SK-N-SH (cell line): ENCODE data around the gene LRP10. TPM values are rescaled to one million over a fixed set of nuclear protein-coding genes. Genes with fewer than 3 reads are reported as not detected.

Experiments used
- CTCF ChIA-PET: fragments of 300-600, 350-600 bp; formaldehyde crosslinking; extraction: SDS; loops from one replicate; lab custom pipeline; 2021; lab: Yijun Ruan, JAX
- POLR2A ChIA-PET: fragments of 350-600 bp; sonication (Branson Sonifier 250); formaldehyde crosslinking; extraction: SDS; loops from one replicate; lab custom pipeline; 2020; ENCODE audit warnings: antibody characterized with exemption, inconsistent platforms; lab: Yijun Ruan, JAX
- DNase-seq: peaks from one replicate; pipeline ENCODE4 v3.0.0; 2012
- H2AFZ ChIP-seq: fragments of 200-600 bp; sonication (generic); 2 replicates; pipeline ENCODE4 v1.8.1; 2016; ENCODE audit warnings: antibody characterized with exemption, mild to moderate bottlenecking, low read depth
- H3F3A ChIP-seq: fragments of 200-600 bp; sonication (generic); replicated peaks from 2 replicates; pipeline ENCODE3; 2016; ENCODE audit warnings: antibody characterized with exemption, mild to moderate bottlenecking; ENCODE audit not compliant: insufficient read depth
- H3K27ac ChIP-seq, 2 experiments: fragments of 200-500 bp in 1 of 2; fragments of 200-600 bp in 1 of 2; sonication (Bioruptor generic) in 1 of 2; sonication (generic), shearing (Covaris generic) in 1 of 2; 2 replicates each; pipeline versions ENCODE4 v1.5.1 to v1.6.1; 2014 to 2016; ENCODE audit warnings: low read depth in 2 of 2, inconsistent platforms in 1 of 2, low read length in 1 of 2, mild to moderate bottlenecking in 1 of 2, mixed read lengths in 1 of 2
- H3K27me3 ChIP-seq: fragments of 200-600 bp; sonication (generic), shearing (Covaris generic); 2 replicates; pipeline ENCODE4 v1.6.1; 2016; ENCODE audit warnings: mixed run types; ENCODE audit not compliant: insufficient read depth
- H3K36me3 ChIP-seq, 2 experiments: fragments of 200-500 bp in 1 of 2; fragments of 200-600 bp in 1 of 2; sonication (Bioruptor generic) in 1 of 2; sonication (generic) in 1 of 2; replicated peaks in 1 of 2; 2 replicates each; pipeline versions ENCODE3 to v1.5.1; 2014 to 2016; ENCODE audit warnings: low read length in 1 of 2, mild to moderate bottlenecking in 1 of 2; ENCODE audit not compliant: insufficient read depth in 2 of 2, control insufficient read depth in 1 of 2
- H3K4me1 ChIP-seq, 2 experiments: fragments of 200-500 bp in 1 of 2; fragments of 200-600 bp in 1 of 2; sonication (Bioruptor generic) in 1 of 2; sonication (generic), shearing (Covaris generic) in 1 of 2; 2 replicates each; pipeline versions ENCODE4 v1.5.1 to v1.6.1; 2014 to 2016; ENCODE audit warnings: low read depth in 1 of 2, low read length in 1 of 2, mixed run types in 1 of 2; ENCODE audit not compliant: insufficient read depth in 2 of 2, control insufficient read depth in 1 of 2
- H3K4me2 ChIP-seq: fragments of 200-600 bp; sonication (generic), shearing (Covaris generic); 2 replicates; pipeline ENCODE4 v1.6.1; 2017; ENCODE audit warnings: mixed run types
- H3K4me3 ChIP-seq, 2 experiments: fragments of 200-500 bp in 1 of 2; fragments of 200-600 bp in 1 of 2; sonication (Bioruptor generic) in 1 of 2; sonication (generic), shearing (Covaris generic) in 1 of 2; 2 replicates each; pipeline versions ENCODE4 v1.5.1 to v1.8.1; 2014 to 2016; ENCODE audit warnings: low read depth in 2 of 2, inconsistent platforms in 1 of 2, low read length in 1 of 2, mild to moderate bottlenecking in 1 of 2, mixed read lengths in 1 of 2, moderate library complexity in 1 of 2
- H3K79me2 ChIP-seq: fragments of 200-600 bp; sonication (generic); 2 replicates; pipeline ENCODE4 v1.8.1; 2017; ENCODE audit warnings: mild to moderate bottlenecking; ENCODE audit not compliant: insufficient read depth
- H3K9ac ChIP-seq: fragments of 200-600 bp; sonication (generic); 2 replicates; pipeline ENCODE4 v1.6.1; 2017; ENCODE audit warnings: mixed run types
- H3K9me2 ChIP-seq: fragments of 200-600 bp; sonication (generic); 2 replicates; pipeline ENCODE4 v1.6.1; 2017; ENCODE audit warnings: mixed run types
- H3K9me3 ChIP-seq: fragments of 200-600 bp; sonication (generic); 2 replicates; pipeline ENCODE4 v1.6.1; 2017; ENCODE audit warnings: mixed run types, mild to moderate bottlenecking, moderate library complexity
- H4K20me1 ChIP-seq: fragments of 200-600 bp; sonication (generic); 2 replicates; pipeline ENCODE4 v1.6.1; 2017; ENCODE audit warnings: mild to moderate bottlenecking, mixed run types; ENCODE audit not compliant: insufficient read depth
- CHD2 ChIP-seq: fragments of 150-350 bp; IDR thresholded peaks from 2 replicates; pipeline ENCODE4 v1.6.1; 2018; ENCODE audit warnings: low read length; ENCODE audit not compliant: partially characterized antibody
- ELF1 ChIP-seq: IDR thresholded peaks from 2 replicates; pipeline ENCODE4 v1.4.0; 2012
- FOSL2 ChIP-seq: IDR thresholded peaks from 2 replicates; pipeline ENCODE4 v1.4.0; 2012; ENCODE audit warnings: low read depth, mild to moderate bottlenecking, moderate library complexity, borderline replicate concordance
- FOXJ3 ChIP-seq: sonication (generic); formaldehyde crosslinking; IDR thresholded peaks from 2 replicates; pipeline ENCODE4 v1.5.1; 2020; ENCODE audit warnings: mild to moderate bottlenecking, missing genetic modification reagents
- GABPA ChIP-seq: IDR thresholded peaks from 2 replicates; pipeline ENCODE4 v1.4.0; 2012; ENCODE audit warnings: low read depth, mild to moderate bottlenecking
- MEF2A ChIP-seq: IDR thresholded peaks from 2 replicates; pipeline ENCODE4 v1.4.0; 2012; ENCODE audit warnings: low read depth, borderline replicate concordance
- NFIC ChIP-seq: IDR thresholded peaks from 2 replicates; pipeline ENCODE4 v1.4.0; 2012; ENCODE audit warnings: borderline replicate concordance
- POLR2AphosphoS5 ChIP-seq: IDR thresholded peaks from 2 replicates; pipeline ENCODE4 v1.6.1; 2012; ENCODE audit warnings: low read depth, low read length
- RCOR1 ChIP-seq: fragments of 150-350 bp; IDR thresholded peaks from 2 replicates; pipeline ENCODE4 v1.6.1; 2017; ENCODE audit warnings: antibody characterized with exemption, low read length
- SIN3A ChIP-seq: IDR thresholded peaks from 2 replicates; pipeline ENCODE4 v1.6.1; 2012; ENCODE audit warnings: low read depth, mild to moderate bottlenecking, low read length, moderate library complexity, borderline replicate concordance
- SMC3 ChIP-seq: IDR thresholded peaks from 2 replicates; pipeline ENCODE4 v1.6.1; 2012; ENCODE audit warnings: low read depth, low read length, improper control_type of control experiment
- WGBS: methylation state at CpG from one replicate; pipeline ENCODE4 v1.1.6; 2017; ENCODE audit warnings: low lambda C conversion rate; 5-methylcytosine and 5-hydroxymethylcytosine counted together
- polyA plus RNA-seq, 3 experiments: library from polyadenylated mRNA; depleted of rRNA; stranded (reverse); fragments of >200 nt; gene quantifications; 2 replicates each; pipeline ENCODE4 v1.2.3, GENCODE V29; 2012
- TF ChIP-seq, protein P1 (sequence below): IDR thresholded peaks from 2 replicates; pipeline ENCODE4 v1.4.0; 2012; ENCODE audit warnings: low read depth
- TF ChIP-seq, protein P2 (sequence below): fragments of 150-350 bp; IDR thresholded peaks from 2 replicates; pipeline ENCODE4 v1.6.1; 2016; ENCODE audit warnings: mild to moderate bottlenecking, low read depth, low read length
- TF ChIP-seq, protein P3 (sequence below): IDR thresholded peaks from 2 replicates; pipeline ENCODE4 v1.4.0; 2012; ENCODE audit warnings: low read depth, borderline replicate concordance

The LRP10 gene
- polyA plus RNA-seq, 1 of the 3 experiments (the other 2 are of a cell fraction): 117 TPM

GRCh38 chr14:22829661-22830442 lies 41.7 kb upstream of the LRP10 start, which contains the start of gene MRPL52 (continued):
- TF ChIP-seq, protein P1, sequence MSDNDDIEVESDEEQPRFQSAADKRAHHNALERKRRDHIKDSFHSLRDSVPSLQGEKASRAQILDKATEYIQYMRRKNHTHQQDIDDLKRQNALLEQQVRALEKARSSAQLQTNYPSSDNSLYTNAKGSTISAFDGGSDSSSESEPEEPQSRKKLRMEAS: peak; percentile 76
- TF ChIP-seq CHD2 (peak; percentile 98), FOSL2 (no peak), NFIC (no peak), ELF1 (peak; percentile 93), FOXJ3 (CRISPR knock-in tag) (no peak), POLR2AphosphoS5 (peak; percentile 88), GABPA (peak; percentile 85)

DNA sequence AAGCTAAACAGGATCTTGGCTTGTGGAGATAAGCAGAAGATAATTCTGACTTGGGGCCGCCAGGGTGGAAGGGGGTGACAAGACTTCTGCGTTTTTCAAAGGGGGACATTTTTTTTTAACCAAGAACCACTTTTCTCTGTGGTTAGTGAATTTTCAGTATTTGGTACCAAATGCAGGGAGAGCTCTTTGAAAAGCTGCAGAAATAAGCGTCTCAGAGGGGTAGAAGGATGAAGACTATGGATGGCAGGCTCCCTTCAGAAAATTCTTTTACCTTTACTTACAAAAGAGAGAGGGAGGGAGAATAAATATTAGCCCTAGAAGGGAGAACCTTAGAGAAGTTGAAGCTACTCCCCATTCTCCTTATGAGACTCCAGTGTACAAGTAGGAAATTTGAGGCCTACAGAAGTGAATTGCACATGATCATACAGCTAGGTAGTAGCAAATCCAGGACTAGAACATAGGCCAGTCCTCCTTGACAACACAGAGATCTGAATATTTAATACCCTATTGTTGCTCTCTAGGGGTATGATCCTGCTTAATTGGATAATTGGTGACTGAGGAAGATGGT lies 41.0 kb upstream of the LRP10 start:
- peak overlapping the region; percentile 84 for H3K9ac ChIP-seq
- H3K4me1 ChIP-seq: no peaks in the 10 kb centered on the region; a peak in 1 of 4 replicates
- H2AFZ ChIP-seq: no peak overlapping the region
- no peaks in the 10 kb centered on the region for H3K27me3 ChIP-seq
- H3K4me3 ChIP-seq: peak overlapping the region; percentile 75 to 87
- 16% methylated on average over 3 of the region's 3 CpGs for whole genome bisulfite sequencing
- peaks cover 19 to 24% of the 10 kb centered on the region in 2 experiments for H3K36me3 ChIP-seq
- H3K4me2 ChIP-seq: peak overlapping the region; percentile 83
- TF ChIP-seq CHD2: no peak
- TF ChIP-seq FOXJ3 (CRISPR knock-in tag): no peak
- TF ChIP-seq, protein P2, sequence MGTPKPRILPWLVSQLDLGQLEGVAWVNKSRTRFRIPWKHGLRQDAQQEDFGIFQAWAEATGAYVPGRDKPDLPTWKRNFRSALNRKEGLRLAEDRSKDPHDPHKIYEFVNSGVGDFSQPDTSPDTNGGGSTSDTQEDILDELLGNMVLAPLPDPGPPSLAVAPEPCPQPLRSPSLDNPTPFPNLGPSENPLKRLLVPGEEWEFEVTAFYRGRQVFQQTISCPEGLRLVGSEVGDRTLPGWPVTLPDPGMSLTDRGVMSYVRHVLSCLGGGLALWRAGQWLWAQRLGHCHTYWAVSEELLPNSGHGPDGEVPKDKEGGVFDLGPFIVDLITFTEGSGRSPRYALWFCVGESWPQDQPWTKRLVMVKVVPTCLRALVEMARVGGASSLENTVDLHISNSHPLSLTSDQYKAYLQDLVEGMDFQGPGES: no peak
- TF ChIP-seq SMC3: no peak
- TF ChIP-seq RCOR1: no peak
- TF ChIP-seq, all 33 proteins: peak for 0
- H3K79me2 ChIP-seq: peaks cover 23% of the 10 kb centered on the region
- no peaks in the 10 kb centered on the region for H3K9me3 ChIP-seq
- H3F3A ChIP-seq: peaks cover 11% of the 10 kb centered on the region
- no peak for DNase-seq
- ChIA-PET POLR2A (interaction anchor here (0.7 to 1.6 kb wide), 4 partner anchors 9 to 496 kb away, joined by 3 to 16 read pairs (median 4); no protein-coding TSS in a partner anchor), CTCF (interaction anchor here (0.6 to 6.4 kb wide), 11 partner anchors 10 to 260 kb away, joined by 3 to 45 read pairs (median 3); no protein-coding TSS in a partner anchor)
- no peaks in the 10 kb centered on the region for H4K20me1 ChIP-seq
- no peaks in the 10 kb centered on the region for H3K9me2 ChIP-seq
- peak overlapping the region in 1 of 2 experiments; percentile 32; a peak in 1 of 4 replicates for H3K27ac ChIP-seq

GRCh38 chr14:22835505-22835904 lies 36.0 kb upstream of the LRP10 start:
- H3K27me3 ChIP-seq: no peaks in the 10 kb centered on the region
- peak overlapping the region; percentile 76; the same call in 1 of the 2 replicates for H3K4me2 ChIP-seq
- H4K20me1 ChIP-seq: no peaks in the 10 kb centered on the region
- POLR2A ChIA-PET: interaction anchor here (1.1 to 1.6 kb wide), 3 partner anchors 9 to 13 kb away, joined by 3 to 6 read pairs (median 3); no protein-coding TSS in a partner anchor
- H3F3A ChIP-seq: peaks cover 12% of the 10 kb centered on the region
- H3K9me2 ChIP-seq: no peaks in the 10 kb centered on the region
- 88% methylated on average over 3 of the region's 3 CpGs for WGBS
- H3K36me3 ChIP-seq: peaks cover 19 to 24% of the 10 kb centered on the region in 2 experiments
- TF ChIP-seq SMC3 (no peak), MEF2A (no peak), SIN3A (no peak), GABPA (no peak), FOXJ3 (CRISPR knock-in tag) (no peak)
- TF ChIP-seq, protein P3, sequence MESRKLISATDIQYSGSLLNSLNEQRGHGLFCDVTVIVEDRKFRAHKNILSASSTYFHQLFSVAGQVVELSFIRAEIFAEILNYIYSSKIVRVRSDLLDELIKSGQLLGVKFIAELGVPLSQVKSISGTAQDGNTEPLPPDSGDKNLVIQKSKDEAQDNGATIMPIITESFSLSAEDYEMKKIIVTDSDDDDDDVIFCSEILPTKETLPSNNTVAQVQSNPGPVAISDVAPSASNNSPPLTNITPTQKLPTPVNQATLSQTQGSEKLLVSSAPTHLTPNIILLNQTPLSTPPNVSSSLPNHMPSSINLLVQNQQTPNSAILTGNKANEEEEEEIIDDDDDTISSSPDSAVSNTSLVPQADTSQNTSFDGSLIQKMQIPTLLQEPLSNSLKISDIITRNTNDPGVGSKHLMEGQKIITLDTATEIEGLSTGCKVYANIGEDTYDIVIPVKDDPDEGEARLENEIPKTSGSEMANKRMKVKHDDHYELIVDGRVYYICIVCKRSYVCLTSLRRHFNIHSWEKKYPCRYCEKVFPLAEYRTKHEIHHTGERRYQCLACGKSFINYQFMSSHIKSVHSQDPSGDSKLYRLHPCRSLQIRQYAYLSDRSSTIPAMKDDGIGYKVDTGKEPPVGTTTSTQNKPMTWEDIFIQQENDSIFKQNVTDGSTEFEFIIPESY: no peak
- TF ChIP-seq, protein P1: no peak
- TF ChIP-seq, all 33 proteins: peak for 0
- Histone ChIP-seq H3K9me3 (no peaks in the 10 kb centered on the region), H3K4me1 (peaks cover 0 to 10% of the 10 kb centered on the region in 2 experiments; a peak in 1 of 4 replicates), H2AFZ (no peak overlapping the region), H3K27ac (peak overlapping the region in 1 of 2 experiments; percentile 64; a peak in 1 of 4 replicates), H3K9ac (no peak overlapping the region), H3K4me3 (no peak overlapping the region), H3K79me2 (peaks cover 56% of the 10 kb centered on the region)
- DNase-seq: no peak
- CTCF ChIA-PET: interaction anchor here (1.1 to 6.4 kb wide), 5 partner anchors 13 to 222 kb away, joined by 3 to 45 read pairs (median 11); partner anchors contain the start of gene CDH24
